ENCODE results near the gene TANK.

The TANK gene

GRCh38 chr2:161283926-161284325 lies 123.7 kb downstream of the TANK start:
- no peaks in the 10 kb centered on the region for H3K4me1 Mint-ChIP-seq

More at GRCh38 chr2:161283926-161284325, 123.7 kb downstream of the TANK start:
- no peak for ATAC-seq (replicated peaks; ENCODE audit: extremely low read depth, poor library complexity, severe bottlenecking)
- H3K36me3 Mint-ChIP-seq (ENCODE audit: insufficient read depth): no peaks in the 10 kb centered on the region
- H3K27ac Mint-ChIP-seq (ENCODE audit: low read depth): no peak overlapping the region
- no peak overlapping the region for H3K4me3 Mint-ChIP-seq
- no peak for DNase-seq (ENCODE audit: low spot score in 2 of 2)
- H3K9me3 Mint-ChIP-seq: no peaks in the 10 kb centered on the region
- H3K27me3 Mint-ChIP-seq: peaks cover 42% of the 10 kb centered on the region

Data from central memory CD8-positive, alpha-beta T cell (primary cell).